ENCODE results near the gene KIRREL3.

KIRREL3 gene

DNA sequence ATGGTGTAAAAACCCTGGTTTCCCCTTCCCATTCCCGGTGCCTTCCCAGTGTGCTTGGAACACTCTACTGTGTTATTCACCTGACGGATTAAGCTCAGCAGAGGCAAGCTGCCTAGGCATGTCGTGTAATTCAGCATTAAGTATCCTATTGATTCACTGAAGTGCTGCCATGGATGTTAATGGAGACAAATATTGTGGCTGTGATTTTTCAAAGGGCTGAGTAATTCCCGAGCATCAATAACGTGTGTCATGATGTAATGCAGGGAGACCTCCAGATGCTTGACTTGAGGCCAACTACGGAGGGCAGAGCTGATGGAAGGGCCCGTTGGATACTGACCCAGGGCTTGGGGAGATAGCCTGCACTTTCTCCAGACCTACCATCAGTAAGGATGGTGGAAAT lies 376.1 kb downstream of the KIRREL3 start:
- DNase-seq = no peak

DNA sequence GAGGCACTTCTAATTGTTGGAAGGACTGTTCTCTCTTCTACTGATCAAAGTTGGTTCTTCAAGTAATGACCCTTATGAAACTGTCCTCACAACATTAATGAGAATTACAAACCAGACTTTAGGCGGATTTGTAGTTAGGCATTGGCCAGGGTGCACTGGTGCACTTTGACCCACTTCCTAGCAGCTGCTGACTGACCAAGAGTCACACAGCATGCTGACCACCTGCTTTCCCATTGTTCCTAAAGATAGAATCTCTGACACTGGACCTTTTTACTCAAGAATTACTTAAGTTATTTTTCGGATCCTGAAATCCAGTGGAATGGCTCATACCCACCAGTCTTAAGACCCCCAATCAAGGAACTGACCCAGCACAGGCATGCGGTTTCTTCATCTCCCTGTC lies 381.1 kb downstream of the KIRREL3 start:
- no peak for DNase-seq

DNA sequence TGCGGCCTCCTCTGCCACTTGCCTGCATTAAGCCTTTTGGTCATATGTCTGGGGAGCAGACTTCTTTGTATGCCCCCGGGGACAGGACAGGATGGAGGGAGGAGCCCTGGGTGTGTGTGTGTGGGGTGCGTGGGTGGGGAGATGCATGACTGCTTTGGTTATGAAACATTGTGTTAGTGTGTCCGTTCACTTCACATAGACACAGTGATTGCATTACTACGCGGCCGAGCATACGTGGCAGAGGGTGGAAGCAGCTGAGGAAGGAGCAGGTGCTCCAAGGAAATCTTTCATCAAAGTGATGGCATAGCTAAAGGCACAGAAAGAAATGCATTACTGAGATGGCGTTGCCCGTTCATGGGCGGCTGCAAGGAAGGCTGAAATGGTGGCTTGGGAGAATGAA lies 384.7 kb downstream of the KIRREL3 start:
- no peak for DNase-seq

DNA sequence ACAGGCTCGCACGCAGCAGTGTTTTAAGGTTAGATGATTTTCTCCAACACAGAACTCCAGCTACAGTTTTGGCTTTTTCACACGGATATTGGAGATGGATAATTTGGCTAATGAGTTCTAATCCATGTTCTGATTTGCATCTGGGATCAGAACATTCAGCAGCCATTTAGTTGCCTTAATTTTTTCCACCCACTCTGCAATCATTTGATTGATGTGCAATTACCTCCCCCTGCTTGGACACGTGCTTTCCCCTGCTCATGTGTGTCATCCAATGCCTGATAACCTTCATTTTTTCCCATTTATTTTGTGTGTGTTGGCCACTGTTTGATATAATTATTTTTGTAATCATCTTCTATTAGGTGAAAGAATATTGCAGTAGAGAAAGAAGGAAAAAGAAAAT lies 387.3 kb downstream of the KIRREL3 start:
- no peak for DNase-seq

DNA sequence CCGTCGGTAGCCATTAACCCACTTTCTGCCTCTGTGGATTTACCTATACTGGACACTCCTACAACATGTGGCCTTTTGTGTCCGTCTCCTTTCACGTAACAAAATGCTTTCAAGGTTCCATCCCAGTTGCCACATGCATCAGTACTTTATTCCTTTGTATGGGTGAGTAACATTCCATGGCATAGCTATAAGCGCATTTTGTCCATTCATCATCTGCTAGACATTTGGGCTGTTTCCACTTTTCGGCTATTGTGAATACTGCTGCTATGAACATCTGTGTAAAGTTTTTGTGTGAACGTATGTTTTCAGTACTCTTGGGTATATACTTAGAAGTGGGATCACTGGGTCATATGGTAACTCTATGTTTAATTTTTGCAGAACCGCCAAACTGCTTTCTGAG lies 387.9 kb downstream of the KIRREL3 start:
- no peak for DNase-seq

DNA sequence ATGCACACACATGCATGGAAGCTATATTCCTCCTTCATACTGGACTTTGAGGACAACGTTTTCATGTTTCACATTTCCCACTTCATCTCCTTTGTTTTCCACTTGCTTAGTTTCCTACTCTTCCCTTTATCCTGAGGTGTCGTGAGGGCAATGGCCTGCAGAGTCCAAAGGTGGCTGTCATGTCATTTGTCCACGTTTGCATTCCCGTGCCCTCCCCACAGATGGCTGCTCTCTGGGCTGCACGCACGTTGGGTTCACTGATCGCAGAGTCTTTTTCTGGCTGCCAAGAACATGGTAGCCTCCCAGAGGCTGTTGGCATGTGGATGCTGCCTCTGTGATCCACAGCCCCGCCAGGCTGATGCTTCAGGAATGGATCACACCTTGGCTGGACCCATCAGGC lies 389.1 kb downstream of the KIRREL3 start:
- no peak for DNase-seq

DNA sequence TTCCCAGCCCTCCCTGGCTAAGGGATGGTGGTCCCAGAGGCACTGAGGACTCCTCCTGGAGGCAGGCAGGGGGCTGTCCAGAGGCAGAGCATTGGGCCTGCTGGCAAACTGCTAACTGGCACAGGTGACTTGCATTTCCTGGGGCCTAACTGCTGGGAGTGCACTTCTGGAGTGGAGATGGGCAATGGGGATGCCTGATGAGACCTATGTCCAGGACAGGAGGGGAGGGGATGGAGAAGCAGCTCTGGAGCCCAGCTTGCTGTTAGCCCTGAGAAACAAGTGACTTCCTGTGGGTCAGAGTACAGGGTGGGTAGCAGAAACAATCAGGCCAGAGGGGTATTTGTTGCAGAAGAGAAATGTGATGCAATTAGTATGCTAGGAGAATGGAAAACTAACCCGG lies 391.9 kb downstream of the KIRREL3 start:
- DNase-seq = no peak

DNA sequence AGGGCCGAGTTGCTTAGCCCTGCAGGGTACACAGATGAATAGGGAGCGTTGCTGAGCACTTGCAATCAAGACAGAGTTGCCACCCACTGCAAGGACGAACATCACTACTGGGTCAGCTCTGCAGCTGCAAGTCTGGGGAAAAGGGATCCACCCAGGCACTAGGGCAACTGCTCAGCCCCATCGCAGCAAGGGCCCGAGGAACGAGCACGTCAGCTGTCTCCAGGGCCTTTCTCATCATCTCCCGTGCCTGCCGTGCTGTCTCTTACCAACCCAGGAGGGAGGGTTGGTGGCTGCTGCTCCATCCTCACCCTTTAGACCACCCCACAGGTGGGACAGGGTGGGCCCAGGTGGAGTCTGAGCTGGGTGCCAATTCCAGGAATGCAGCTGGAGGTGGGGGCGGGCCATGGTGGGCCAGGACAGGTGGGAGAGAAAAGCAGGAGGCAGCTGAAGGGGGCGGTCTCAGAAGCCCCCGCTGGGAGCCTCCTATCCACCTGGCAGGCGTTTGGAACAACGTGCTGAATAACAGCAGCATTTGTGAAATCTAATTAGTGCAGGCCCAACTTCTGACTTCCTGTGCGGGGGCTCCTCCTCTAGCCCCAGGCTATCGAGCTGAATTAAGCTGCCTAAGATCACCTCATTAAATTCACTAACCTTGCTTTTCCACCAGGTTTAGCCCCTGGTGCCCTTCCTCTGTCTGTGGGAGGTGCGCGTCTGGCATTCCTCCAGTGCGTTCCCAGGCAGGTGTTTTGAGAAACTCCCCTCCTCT lies 392.6 kb downstream of the KIRREL3 start:
- no peak for DNase-seq

DNA sequence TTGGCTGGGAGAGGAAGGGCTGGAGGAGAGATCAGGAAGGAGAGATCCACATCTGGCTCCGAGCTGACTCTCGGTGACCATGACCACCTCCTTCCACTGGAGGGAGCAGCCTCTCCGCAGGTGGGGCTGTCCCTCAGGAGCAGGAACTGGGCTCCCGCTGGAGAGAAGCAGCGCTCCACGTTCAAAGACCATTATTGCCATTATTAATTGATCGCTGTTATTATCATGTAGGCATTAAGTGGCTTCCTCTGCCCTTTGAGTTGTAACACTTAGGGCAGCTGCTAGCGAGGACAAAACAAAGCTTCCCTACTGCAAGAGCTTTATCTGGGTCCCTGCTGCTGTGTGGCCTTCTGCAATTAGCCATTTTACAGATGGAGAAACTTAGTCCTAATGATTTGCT lies 393.2 kb downstream of the KIRREL3 start:
- DNase-seq = no peak

DNA sequence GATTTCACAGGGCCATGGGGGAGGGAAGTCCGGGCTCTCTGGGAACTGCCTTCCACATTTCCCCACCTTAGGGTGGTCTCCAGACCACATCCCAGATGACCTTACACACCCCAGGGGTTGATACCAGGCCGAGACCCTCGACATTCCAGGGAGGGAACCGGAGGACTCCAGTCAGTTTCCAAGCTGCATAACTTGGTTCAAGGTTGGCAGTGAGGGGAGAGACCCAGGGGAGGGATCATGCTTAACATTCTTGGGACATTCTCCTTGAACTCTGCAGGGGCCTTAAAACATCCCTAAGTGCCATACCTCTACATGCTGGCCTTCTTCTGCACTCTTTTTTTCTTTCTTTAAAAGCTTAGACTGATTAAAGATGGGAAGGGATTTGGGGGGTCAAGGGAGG lies 394.1 kb downstream of the KIRREL3 start:
- DNase-seq = no peak

DNA sequence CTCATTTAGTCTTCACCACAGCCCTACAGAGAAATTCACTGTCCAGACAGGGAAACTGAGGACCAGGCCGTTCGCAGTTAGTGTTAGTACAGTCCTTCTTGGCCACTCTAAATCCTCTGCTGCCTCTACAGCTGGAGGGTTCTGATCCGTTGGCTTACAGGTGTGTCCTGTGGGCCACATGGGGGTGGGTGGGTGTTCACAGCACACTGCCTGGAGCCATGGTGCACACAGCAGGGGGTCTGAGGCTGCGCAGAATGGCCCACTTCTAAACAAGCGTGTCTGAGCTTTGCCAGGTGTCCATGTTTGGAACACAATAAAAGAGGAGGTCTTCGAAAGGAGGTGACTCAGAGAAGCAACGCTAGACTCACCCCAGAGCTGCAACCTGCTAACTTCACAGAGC lies 396.1 kb downstream of the KIRREL3 start:
- no peak for DNase-seq

DNA sequence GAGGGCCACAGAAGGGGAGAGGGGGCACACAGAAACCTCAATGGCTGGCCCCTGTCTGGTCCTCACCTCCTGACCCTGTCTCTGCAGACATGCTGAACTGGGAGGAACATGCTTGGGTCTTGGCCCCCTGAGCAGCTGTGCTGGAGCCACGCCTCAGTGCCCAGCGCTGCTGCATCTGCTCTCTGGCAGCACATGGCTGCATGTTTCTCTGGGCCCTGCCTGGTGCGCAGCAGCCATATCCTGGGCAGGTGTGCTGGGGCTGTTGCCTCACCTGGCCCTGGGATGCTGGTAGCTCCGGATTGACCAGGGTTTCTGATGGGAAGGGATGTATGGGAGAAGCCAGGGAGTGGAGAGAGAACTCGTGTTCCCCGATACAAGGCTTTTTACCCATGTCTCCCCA lies 397.1 kb downstream of the KIRREL3 start:
- DNase-seq = no peak

DNA sequence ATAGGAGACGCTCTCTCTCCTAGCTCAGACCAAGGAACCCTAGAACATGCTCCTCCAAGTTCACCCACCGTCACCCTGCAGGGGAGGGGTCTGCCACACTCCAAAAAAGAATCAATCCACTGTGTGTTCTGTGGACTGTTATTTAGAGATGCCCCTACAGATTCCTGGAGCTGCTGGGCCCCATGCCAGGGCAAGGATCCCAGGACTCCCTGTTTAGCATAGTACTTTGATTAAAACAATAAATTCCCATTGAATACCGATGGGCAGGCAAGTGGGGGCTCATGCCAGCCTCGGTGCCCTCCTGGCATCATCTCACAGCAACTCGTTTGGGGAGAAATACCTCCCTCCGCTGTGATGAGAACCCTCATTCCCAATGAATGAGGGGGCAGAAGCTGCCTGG lies 397.6 kb downstream of the KIRREL3 start:
- DNase-seq = no peak

DNA sequence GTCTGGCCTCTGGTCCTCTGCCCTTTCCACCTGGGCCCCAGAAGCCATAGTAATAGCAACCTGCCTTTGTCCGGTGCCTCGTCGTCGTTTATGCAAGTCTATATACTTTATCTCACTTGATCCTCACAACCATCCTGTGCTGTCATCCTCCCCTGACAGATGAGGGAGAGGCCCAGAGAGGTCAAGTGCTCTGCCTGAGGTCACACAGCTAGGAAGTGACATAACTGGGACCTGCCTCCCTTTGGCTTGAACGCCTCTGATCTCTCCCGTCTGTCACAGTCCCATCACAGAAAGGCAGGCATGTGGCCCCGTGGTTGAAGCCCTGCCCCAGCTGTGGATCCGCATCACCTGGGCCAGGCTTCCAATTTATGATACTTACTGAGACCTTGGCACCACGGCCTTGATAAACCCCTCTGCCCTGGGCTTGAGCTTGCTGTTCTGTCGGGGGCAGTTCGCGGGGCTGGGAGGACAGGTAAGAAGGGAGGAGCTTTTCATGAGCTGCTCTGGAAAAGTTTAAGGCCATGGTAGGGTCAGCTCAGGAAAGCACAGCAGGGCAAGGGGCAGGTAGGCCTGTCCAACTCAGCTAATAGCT lies 398.1 kb downstream of the KIRREL3 start:
- DNase-seq = no peak

DNA sequence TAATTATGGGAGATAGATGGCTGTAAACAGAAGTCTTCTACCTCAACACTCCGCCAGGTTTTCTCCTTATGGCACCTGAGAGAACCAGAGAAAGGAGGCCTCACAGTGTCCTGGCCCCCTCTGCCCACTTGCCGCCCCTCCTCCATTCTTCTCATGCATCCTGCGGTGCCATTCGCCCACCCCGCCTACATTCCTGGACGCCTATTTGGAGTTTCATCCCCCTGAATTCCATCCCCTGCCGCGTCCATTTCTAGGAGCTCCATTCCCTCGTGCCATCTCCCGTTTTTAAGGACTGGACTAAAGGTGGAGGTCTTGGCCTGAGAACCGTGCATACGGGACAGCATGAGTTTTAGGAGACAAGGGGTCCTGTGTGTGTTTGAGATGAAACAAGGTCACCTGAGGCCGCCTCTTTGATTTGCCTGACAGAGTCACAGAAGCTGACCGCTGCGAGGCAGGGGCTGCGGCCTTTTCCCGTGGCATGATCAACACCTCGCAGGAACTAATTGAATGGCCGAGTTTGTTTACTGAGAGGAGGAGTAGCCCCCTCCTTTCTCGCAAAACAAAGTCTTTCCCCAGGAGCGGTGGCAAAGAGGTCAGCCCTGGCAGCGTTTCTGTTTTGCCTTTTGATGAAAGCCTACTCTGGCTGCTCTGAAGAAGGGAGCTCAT lies 398.9 kb downstream of the KIRREL3 start:
- DNase-seq = no peak

DNA sequence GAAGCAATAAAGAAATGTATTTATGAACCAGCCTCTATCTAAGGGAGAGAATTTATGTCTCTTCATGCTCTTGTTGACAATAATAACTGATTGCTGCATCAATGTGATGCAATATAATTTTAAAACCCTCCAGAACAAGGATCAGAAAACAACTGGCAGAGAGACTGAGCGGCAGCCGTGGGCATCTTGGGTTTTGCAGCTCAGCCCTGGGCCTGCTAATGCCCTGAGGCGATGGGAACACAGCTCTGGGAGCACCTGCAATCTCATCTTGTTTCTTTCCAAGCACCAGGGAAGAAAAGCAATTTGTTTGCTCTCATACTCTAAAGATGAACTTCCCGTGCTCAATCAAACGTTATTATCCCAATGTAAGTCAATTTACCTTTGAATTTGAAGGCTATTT lies 399.4 kb downstream of the KIRREL3 start:
- no peak for DNase-seq

DNA sequence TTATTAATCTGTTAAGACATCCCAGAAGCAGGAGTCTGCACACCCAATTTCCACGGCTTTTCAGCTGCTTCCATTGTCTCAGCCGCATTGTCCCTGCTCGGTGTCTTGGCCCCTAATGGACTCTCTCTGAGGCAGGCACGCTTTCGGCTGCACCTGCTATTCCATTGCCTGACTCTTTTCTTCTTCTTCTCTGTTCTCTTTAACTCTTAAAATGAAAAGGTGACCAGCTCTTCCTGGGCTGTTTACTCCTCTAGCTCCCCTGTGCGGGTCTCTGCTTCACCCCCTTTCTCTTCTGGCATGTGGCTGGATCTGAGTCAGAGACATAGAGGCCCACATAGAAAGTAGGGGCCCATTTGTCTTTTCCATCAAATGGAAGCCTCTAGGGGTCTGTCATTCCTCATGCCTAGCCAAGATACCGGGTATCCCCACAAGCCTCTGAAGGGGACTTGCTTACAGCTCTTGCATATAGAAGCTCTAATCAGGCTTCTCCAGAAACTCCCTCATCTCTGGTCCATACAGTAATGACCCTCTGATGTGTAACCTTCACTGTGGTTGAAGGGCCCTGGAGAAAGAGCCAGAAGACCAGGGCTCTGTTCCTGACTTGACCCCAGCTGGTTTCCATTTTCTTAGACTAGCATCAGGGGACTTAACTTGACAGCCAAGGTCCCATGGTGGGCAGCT lies 401.2 kb downstream of the KIRREL3 start:
- DNase-seq = no peak

DNA sequence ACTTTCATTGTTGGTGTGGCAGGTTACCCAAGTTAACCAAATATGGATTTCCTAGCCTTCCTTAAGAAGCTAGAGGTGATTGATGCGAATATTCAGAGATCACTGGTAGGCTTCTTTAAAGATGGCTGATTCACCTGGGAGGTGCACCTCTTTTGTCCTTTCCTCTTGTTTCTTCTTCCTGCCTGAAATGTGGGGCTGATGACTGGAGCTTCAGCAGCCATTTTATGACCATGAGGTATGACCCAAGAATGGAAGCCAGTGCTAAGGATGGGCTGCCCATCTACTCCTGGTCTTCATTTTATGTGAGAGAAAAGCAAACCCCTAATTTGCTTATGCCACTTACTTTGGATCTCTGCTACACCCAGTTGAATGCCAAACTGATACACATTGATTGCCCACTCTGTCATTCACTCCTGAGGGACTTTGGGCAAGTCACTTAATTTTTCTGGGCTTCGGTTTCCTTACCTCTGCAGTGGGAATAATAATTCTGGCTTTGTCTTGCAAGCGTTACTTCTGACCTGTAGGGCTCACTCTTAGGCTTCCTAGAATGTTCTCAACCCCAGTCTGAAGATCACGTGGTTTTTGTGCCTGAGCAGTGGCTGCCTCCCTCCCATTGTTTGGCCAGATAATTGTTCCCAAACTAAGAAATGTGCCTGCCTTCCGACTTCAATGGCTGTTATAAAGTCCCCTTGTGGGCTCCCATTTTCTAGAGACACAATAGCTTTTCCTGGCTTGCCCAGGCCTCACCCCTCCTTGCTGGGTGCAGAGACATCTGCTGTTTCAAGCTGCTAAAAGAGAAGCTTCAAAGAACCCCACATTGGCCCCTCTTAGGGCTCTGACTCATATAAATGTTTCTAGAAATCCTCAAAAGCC lies 402.0 kb downstream of the KIRREL3 start:
- DNase-seq = no peak

DNA sequence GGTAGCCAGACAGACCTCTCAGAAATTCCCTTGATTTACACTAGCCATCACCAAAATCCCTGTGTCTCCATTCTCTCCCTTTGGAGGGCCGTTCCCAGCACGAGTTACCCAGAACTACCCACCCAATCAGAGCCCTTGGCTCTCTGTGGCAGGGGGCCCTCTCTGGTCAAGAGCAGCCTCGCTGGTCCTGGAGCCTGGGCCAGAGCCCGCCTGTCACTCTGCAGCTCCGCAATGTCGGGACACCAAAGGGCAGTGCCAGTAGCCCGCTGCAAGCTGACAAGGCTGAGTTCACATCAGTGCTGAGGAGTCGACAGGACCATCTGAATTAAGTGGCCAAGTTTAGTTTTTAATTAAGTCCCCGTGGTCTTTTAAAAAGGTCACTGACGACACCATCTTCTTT lies 403.5 kb downstream of the KIRREL3 start:
- no peak for DNase-seq

DNA sequence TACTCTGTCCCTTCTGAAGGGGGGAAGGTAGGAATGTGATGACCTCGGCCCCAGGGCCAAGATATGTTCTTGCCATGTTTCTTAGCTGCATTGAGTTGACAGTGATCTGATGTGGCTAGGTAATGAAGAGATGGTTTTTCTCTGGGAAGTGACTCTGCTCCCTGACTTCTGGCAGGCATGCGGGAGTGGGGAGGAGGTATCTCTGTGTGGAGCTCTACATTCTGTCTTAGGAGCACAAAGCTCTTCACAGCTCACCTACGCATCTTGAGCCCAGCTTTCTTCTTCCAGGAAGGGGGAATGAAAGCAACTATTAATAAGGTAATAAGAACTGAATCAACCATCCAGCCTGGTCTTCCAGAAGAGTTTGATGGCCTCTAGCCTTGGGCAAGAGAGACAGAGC lies 404.1 kb downstream of the KIRREL3 start:
- DNase-seq = no peak

DNA sequence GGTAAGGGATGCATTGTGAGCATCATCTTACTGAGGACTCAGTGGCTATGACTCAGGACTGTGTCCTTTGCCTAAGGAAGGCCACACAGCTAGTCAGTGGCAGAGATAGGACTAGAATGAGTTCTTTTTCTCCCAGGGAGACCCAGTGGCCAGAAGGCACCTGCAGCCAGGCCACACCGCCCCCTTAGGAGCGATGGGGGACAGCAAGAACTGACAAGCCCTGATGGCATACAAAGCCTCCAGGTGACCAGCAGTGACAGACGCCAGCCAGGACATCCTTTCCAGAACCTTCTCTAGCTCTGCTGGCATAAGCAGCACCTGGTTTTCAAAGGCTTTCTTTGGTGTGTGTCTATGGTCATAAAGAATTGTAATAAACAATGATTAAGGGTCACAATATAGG lies 405.0 kb downstream of the KIRREL3 start:
- no peak for DNase-seq

DNA sequence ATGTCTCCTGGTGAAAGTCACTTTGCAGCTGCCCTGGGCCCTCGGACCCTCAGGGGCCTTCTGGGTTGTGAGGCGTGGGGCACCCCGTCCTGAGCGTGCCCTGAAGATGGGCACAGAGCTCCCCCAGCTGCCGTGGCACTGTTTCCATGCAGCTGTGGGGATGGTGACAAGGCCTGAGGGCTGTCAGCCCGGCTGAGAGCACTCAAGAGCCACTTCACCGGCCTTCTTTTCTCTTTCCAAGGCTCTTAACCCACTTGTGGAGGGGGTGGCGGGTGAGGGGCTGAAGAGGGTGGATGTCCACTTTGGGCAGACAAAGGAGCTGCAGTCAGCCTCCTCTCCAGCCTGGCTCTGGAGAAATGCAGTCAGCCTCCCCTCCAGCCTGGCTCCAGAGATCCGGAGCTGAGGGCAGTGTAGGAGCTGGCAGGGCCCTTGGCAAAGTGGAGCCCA lies 405.6 kb downstream of the KIRREL3 start:
- no peak for DNase-seq

All from T-helper 2 cell (primary cell).